Measurements from ENCODE around the gene OTUB2. TPM values are rescaled to one million over a fixed set of nuclear protein-coding genes. Genes with fewer than 3 reads are reported as not detected.

Gene OTUB2
- polyA plus RNA-seq, 3 donors from 2014 or later, result 0.22 to 0.33 TPM; not detected in 1

DNA sequence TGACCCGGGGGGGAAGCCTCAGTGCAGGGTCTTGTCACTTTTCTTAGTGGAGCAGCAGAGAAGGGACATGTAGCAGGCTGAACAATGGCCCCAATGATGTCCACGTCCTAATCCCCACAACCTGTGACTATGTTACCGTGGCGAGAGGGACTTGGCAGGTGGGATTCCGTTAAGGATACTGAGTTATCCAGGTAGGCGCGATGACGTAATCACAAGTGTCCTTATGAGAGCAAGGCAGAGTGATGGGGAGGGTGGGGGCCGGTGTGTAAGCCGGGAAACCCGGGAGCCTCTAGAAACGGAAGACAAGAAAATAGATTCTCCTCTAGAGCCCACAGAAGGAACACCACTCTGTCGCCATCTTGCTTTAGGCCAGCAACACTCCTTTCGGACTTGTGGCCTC is 4.4 kb downstream of the OTUB2 start:
- Mint-ChIP-seq H3K4me1 (peaks cover 7 to 11% of the 10 kb centered on the region in 2 donors), H3K36me3 (no peaks in the 10 kb centered on the region), H3K27ac (no peak overlapping the region), H3K27me3 (ENCODE audit: low read depth in 3 of 3) (peaks cover 5 to 7% (median 6%) of the 10 kb centered on the region in 3 donors), H3K4me3 (no peak overlapping the region), H3K9me3 (no peaks in the 10 kb centered on the region)
- no peak for DNase-seq

DNA sequence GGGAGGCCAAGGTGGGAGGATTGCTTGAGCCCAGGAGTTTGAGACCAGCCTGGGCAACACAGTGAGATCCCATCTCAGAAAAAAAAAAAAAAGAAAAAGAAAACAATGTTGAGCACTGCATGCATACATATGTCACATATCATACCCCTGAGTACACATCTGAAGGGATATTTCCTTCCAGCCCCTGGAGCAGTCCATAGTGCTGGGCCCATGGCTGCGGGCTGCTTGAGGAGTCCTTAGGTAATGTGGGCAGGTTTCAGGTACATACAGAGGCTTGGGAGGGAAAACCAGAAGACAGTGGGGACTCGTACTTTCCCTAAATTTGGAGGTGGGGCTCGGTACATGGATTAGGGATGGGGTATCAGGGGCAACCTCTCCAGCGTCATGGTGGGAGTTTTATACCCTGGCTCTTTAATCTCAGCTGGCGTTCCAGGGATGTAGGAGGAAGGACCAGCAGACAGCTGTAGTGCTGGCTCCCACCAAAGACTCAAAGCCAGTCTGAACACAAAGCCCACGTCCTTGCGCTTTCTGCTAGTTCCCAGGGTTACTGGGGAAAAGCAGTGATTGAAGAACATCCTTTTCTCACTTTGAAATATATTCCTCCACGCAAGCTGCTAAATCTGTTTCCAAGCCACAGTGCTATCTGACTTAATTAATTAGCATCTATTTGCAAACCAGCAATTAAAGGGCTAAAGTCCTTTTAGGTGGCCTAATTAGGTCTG is 5.2 kb downstream of the OTUB2 start:
- H3K36me3 Mint-ChIP-seq, result no peaks in the 10 kb centered on the region
- H3K9me3 Mint-ChIP-seq, result no peaks in the 10 kb centered on the region

DNA sequence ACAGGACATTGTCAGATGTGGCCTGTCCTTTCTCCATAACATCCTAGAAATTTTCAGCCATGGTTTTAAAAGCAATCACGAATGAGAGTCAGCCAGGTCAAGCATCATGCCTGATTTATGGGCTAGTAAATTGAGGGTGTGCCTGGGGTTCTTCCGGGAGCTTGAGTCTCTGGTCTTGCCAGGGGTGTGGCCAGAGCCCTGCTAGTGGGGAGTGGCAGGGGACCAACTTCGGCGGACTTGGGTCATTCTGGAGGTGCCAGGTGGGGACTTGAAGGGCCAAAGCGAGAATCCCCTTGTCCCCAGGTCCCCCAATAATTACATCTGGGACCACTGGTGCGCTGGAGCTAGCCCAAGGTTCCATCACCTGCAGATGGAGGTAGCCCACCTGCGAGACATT is 5.7 kb downstream of the OTUB2 start:
- DNase-seq, result no peak
- Mint-ChIP-seq H3K27me3 (ENCODE audit: low read depth in 3 of 3) (peaks cover 4 to 6% (median 5%) of the 10 kb centered on the region in 3 donors), H3K4me1 (peaks cover 0 to 8% of the 10 kb centered on the region in 2 donors), H3K27ac (no peak overlapping the region), H3K9me3 (no peaks in the 10 kb centered on the region), H3K4me3 (no peak overlapping the region), H3K36me3 (no peaks in the 10 kb centered on the region)

More for the DNA sequence above, 5.2 kb downstream of the OTUB2 start:
- H3K4me1 Mint-ChIP-seq, result peaks cover under 1 to 5% of the 10 kb centered on the region in 2 donors
- no peak overlapping the region for H3K4me3 Mint-ChIP-seq
- H3K27me3 Mint-ChIP-seq (ENCODE audit: low read depth in 3 of 3), result peaks cover 4 to 6% (median 5%) of the 10 kb centered on the region in 3 donors
- DNase-seq, result no peak
- no peak overlapping the region for H3K27ac Mint-ChIP-seq

DNA sequence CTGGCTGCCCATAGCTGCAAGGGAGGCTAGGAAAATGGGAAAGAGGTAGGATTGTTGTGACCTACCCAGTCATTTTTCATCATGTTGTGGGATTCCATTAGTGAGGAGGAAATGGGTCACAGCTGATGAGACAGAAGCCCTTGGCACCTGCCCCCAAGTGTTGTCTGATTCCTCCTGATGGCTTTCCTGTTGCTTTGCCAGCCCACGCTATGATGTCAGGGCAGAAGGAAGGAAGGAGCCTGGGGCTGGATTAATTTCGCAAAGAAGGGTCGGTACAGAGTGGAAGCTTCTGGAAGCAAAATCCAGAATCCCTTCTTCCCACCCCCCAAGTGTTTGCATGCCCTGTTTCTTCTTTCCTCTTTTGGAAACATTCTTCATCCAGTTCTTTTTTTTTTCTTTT is 8.7 kb downstream of the OTUB2 start:
- Mint-ChIP-seq H3K4me1 (peaks cover 0 to 2% of the 10 kb centered on the region in 2 donors), H3K4me3 (no peak overlapping the region), H3K27ac (no peak overlapping the region), H3K9me3 (no peaks in the 10 kb centered on the region), H3K36me3 (no peaks in the 10 kb centered on the region), H3K27me3 (ENCODE audit: low read depth in 3 of 3) (peaks cover 1 to 4% (median 1%) of the 10 kb centered on the region in 3 donors)
- no peak for DNase-seq

DNA sequence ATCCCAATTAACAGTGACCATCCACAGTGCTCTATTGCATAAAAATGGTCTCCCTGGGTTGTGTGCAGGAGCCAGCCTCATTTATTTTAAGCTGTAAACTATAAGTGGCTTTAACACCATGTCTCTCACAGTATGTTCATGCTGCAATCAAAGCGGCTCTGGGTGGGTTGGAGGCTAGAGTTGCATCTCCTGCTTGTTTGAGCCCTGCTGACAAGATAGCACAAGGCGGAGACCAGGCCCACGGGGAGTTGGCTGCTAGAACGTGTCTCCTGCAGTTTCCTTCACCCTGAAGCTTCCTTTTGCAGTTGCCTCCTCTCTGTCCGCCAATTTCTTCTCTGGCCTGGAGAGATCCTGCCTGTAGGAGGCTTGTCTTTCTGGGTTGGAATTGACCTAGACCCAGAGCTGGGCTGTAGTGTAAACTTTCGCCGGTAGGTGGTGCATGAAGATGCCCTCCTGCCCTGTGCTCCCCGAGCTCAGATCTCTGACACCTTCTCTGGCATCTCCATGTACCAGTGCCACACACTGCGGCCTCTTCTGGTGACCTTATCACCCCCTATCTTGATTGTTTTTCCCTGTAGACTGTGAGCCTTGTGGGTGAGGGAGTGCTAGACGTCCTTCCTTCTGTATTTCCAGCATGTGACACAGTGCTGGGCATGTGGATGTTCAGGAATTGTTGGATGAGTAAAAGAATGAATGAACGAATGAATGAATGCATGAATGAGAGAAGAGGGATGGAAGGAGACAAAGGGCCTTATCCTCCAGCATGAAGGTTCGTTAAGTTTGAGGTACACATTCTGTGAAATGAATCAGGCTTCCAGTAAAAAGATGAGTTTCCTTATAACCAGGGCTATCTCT is 10.4 kb downstream of the OTUB2 start:
- Mint-ChIP-seq H3K27ac (peak overlapping the region in 1 of 6 donors; percentile 4), H3K4me1 (peaks cover 0 to 2% of the 10 kb centered on the region in 2 donors), H3K36me3 (no peaks in the 10 kb centered on the region), H3K27me3 (ENCODE audit: low read depth in 3 of 3) (peaks cover 0 to 1% (median 1%) of the 10 kb centered on the region in 3 donors), H3K9me3 (no peaks in the 10 kb centered on the region), H3K4me3 (no peak overlapping the region)
- peak; percentile 67 to 73 (median 70) for DNase-seq

DNA sequence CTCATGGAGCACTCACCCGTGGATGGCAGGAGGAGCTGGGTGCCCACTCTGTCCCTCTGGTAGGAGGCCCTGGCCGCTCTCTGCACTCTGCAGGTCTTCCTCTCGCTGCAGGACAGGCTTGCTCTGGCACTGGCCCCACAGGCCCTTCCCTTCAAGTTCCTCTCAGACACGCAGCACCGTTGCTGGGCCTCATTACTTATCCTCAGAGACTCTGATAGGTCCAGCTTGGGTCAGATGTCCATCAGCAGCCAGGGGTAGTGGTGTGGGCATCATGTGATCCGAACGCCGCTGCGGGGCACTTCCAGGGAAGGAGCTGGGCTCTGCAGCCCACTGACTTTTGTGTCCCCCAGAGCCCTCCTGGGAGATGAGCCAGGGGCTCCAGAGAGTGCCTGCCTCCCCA is 11.8 kb downstream of the OTUB2 start:
- H3K4me3 Mint-ChIP-seq, result no peak overlapping the region
- H3K27ac Mint-ChIP-seq, result no peak overlapping the region
- peaks cover 0 to 2% (median 0%) of the 10 kb centered on the region in 3 donors for H3K27me3 Mint-ChIP-seq (ENCODE audit: low read depth in 3 of 3)
- H3K4me1 Mint-ChIP-seq, result peaks cover 0 to 2% of the 10 kb centered on the region in 2 donors
- DNase-seq, result no peak
- H3K36me3 Mint-ChIP-seq, result no peaks in the 10 kb centered on the region
- no peaks in the 10 kb centered on the region for H3K9me3 Mint-ChIP-seq

DNA sequence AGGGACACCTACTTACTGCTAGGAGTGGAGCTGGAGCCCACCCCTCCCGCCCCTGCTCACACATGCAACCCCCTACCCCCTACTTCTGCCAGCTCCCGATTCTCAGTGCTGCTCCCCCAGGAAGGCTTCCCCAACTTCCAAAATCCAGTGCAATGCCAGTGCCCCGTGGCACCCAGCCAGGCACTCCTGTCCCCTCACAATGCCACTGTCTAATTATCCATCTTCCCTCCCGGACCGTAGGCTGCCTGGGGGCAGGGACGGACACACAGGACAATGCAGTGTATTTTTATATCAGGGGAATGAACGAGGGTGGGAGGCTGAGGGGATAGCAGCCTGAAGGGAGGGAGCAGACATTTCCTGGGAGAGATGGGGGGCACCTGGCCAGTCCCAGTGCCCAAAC is 12.4 kb downstream of the OTUB2 start:
- H3K4me3 Mint-ChIP-seq, result no peak overlapping the region
- no peak overlapping the region for H3K27ac Mint-ChIP-seq
- no peaks in the 10 kb centered on the region for H3K9me3 Mint-ChIP-seq
- H3K36me3 Mint-ChIP-seq, result no peaks in the 10 kb centered on the region
- H3K4me1 Mint-ChIP-seq, result peaks cover 0 to 2% of the 10 kb centered on the region in 2 donors
- no peak for DNase-seq
- H3K27me3 Mint-ChIP-seq (ENCODE audit: low read depth in 3 of 3), result peaks cover 0 to 5% (median 3%) of the 10 kb centered on the region in 3 donors

DNA sequence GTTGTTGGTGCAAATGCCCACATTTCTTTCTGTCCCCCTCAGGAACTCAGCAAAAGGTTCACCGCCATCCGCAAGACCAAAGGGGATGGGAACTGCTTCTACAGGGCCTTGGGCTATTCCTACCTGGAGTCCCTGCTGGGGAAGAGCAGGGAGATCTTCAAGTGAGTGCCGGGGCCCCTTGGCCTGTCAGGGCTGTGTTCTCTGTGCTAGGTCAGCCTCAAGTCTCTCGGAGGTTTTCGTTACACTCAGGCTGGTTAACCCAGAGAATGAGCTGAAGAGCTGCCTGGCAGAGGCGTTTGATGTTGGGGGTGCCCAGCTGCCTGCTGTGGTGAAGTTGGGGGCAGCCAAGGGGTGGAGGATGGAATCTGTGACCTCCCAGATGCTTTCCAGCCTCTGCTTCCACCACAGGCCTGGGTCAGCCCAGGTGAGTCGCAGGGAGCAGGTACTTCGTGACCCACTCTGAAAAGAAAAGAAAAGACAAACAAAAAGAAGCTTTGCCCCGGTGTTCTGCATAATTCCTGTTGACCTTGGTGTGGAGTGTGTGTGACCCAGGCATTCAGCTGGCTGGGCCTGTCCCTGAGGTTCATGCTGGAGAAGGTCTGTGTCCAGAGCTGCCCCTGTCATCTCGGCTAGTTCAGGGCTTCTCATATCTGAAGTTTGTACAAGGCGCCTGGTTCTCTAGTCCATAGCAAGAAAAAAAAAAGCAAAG is 12.9 kb downstream of the OTUB2 start:
- Mint-ChIP-seq H3K27me3 (ENCODE audit: low read depth in 3 of 3) (peaks cover 0 to 5% (median 3%) of the 10 kb centered on the region in 3 donors), H3K4me3 (no peak overlapping the region)

DNA sequence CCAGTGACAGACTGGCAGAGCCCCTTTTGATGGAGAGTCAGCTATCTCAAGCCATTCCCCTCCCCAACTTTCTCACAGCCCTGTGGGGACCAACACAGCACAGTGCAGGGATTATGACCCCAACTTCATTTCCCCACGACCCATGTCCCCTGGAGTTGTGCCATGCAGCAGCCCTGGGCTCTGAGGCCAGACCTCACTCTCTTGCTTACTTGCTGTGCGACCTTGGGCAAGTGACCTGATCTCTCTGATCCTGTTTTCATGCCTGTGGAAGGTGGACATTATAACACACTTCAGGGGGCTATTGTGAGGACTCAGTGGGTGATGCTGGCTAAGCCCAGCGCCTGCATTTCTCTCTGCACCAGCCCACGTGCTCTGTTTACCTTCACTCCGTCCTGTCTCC is 14.1 kb downstream of the OTUB2 start:
- Mint-ChIP-seq H3K27ac (no peak overlapping the region), H3K4me3 (no peak overlapping the region), H3K4me1 (peaks cover 0 to 4% of the 10 kb centered on the region in 2 donors), H3K27me3 (ENCODE audit: low read depth in 3 of 3) (peaks cover 2 to 5% (median 3%) of the 10 kb centered on the region in 3 donors), H3K36me3 (peaks cover 0 to 5% (median 3%) of the 10 kb centered on the region in 3 donors), H3K9me3 (no peaks in the 10 kb centered on the region)
- no peak for DNase-seq

More for the DNA sequence above, 12.9 kb downstream of the OTUB2 start:
- no peak for DNase-seq
- Mint-ChIP-seq H3K27ac (no peak overlapping the region), H3K36me3 (no peaks in the 10 kb centered on the region), H3K9me3 (no peaks in the 10 kb centered on the region), H3K4me1 (peaks cover 0 to 4% of the 10 kb centered on the region in 2 donors)

DNA sequence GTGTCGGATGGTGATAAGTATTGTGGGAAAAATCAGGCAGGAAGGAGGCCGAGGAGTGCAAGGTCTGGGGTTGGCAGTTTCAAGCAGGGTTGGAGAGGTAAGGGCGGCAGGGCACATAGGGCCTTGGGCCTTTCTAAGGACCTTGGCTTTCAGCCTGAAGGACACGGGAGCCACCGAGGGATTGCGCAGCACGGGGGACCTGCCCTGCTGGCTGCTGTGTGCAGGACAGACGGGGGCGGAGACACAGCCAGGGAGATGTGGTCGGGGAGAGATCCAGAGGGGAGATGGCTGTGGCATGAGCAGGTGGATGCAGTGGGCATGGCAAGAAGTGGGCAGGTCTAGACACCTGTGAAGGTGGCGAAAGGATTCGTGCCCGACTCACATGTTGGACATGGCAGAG is 14.7 kb downstream of the OTUB2 start:
- Mint-ChIP-seq H3K36me3 (peaks cover 0 to 7% (median 6%) of the 10 kb centered on the region in 3 donors), H3K9me3 (no peaks in the 10 kb centered on the region), H3K4me1 (peaks cover 0 to 4% of the 10 kb centered on the region in 2 donors), H3K27me3 (ENCODE audit: low read depth in 3 of 3) (peaks cover 2 to 5% (median 3%) of the 10 kb centered on the region in 3 donors), H3K27ac (no peak overlapping the region), H3K4me3 (no peak overlapping the region)
- no peak for DNase-seq

DNA sequence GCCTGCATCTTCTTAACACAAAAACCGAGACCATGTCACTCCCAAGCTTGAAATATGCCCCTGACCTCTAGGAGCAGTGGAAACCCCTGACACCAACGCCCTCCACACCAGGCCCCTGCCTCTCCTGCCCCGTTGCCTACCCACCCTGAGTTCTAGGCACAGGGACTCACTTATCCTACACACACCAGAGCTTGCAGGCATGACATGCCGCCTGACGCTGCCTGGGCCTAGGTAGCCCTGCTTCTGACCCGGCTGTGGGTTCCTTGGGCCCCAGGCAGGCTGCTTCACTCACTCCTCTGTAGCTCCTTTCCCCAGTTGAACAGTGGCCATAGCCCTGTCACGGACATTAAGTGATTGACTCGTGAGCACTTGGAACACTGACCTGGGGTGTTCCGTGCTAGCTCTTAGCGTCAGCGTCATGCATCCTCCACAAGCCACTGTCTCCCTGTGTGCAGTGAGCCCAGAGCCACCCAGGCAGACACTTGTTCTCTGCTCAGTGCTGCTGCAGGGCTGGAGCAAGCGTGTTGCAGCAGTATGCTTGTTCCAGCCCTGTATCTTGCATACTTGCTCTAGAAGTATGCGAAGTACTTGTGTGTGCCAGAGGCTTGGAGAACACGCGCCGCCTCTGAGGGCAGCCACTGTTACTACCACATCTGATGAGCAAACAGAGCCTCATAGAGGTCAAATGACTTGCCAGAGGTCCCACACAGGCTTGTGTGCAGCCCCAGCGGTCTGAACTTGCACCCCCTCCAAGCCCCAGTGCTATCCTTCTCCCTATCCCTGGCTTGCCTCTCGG is 15.6 kb downstream of the OTUB2 start:
- H3K4me1 Mint-ChIP-seq, result peaks cover 0 to 2% of the 10 kb centered on the region in 2 donors
- H3K27me3 Mint-ChIP-seq (ENCODE audit: low read depth in 3 of 3), result peaks cover 2 to 5% (median 3%) of the 10 kb centered on the region in 3 donors
- peaks cover 0 to 7% (median 6%) of the 10 kb centered on the region in 3 donors for H3K36me3 Mint-ChIP-seq
- no peaks in the 10 kb centered on the region for H3K9me3 Mint-ChIP-seq
- H3K4me3 Mint-ChIP-seq, result no peak overlapping the region
- no peak for DNase-seq
- peak overlapping the region in 1 of 6 donors; percentile 0 for H3K27ac Mint-ChIP-seq

DNA sequence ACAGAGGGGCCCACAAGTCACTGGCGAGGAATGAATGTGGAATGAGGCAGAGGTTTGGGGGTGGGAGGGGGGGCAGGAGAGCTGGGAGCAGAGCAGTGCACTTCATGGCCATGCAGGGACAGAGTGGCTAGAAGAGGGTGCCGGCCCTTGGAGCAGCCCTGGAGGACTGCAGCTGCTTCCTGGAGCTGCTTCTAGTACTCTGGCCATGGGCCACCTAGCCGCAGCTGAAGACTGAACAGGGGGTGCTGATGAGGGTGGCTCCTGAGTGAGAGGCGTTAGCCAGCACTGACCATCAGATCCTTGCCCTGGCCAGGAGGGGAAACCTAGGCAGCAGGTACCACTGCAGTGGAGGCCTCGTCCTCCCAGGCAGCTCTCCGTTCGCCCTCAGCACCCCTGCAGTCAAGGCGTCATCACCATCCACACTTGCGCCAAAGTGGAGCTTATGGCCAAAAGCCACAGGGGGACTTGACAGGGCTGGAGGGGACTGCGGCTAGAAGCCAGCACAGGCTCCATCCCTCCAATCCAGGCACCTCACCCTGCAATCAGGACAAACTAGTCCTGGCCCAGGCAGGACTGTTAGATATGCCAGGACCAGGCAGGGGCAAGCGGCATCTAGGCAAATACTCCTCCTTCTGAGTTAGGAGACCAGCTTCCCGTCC is 16.4 kb downstream of the OTUB2 start:
- peaks cover 0 to 2% of the 10 kb centered on the region in 2 donors for H3K4me1 Mint-ChIP-seq
- no peak for DNase-seq
- H3K27ac Mint-ChIP-seq, result no peak overlapping the region
- no peaks in the 10 kb centered on the region for H3K9me3 Mint-ChIP-seq
- peaks cover 0 to 7% (median 6%) of the 10 kb centered on the region in 3 donors for H3K36me3 Mint-ChIP-seq
- no peak overlapping the region for H3K4me3 Mint-ChIP-seq
- H3K27me3 Mint-ChIP-seq (ENCODE audit: low read depth in 3 of 3), result peaks cover 2 to 5% (median 3%) of the 10 kb centered on the region in 3 donors

All from immature natural killer cell (primary cell).